ENCODE results near the gene SYNGR4.

- TF ChIP-seq TAF1 (IDR thresholded peaks at IDR 0.05; ENCODE audit: borderline replicate concordance, low read depth, low read length): no peak
- no peak for TF ChIP-seq POLR2AphosphoS5 (IDR thresholded peaks at IDR 0.05; ENCODE audit: low read depth, low read length)
These were observed 36.0 kb downstream of the SYNGR4 start for GRCh38 chr19:48400018-48400742.

Data from GM12892 (cell line).